GM19397 (cell line): Measurements from ENCODE around the gene NANOS3.

Experiments
- ATAC-seq: cut with Tn5 transposase; IDR thresholded peaks from one replicate; pipeline ENCODE4 v1.9.1; 2021; ENCODE audit warnings: mild to moderate bottlenecking, moderate library complexity; ENCODE audit not compliant: unreplicated experiment

NANOS3 gene

GRCh38 chr19:13876834-13877233 lies at the start of gene NANOS3:
TSS of gene NANOS3 (plus strand) at chr19:13877134. CDS start at chr19:13877249, 115 bp downstream.
- ATAC-seq: no peak

GRCh38 chr19:13827656-13828055 lies 49.3 kb upstream of the NANOS3 start:
- no peak for ATAC-seq

DNA sequence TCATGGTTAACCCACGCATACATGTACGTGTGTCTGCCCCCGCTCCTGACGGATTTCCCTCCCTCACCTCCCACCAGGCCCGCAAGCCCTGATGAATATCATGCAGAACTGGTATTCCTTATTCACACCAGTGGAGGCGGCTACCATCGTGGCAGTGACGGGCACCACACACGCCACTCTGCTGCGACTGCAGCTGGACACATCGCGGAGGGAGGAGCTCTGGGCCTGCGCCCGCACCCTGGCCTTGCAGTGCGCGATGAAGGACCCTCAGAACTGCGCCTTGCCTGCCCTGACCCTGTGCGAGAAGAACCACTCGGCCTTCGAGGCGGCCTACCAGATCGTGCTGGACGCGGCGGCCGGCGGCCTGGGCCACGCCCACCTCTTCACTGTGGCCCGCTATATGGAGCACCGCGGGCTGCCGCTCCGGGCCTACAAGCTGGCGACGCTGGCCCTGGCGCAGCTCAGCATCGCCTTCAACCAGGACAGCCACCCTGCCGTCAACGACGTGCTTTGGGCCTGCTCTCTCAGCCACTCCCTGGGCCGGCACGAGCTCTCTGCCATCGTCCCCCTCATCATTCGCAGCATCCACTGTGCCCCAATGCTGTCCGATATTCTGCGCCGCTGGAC lies 46.7 kb upstream of the NANOS3 start:
- ATAC-seq: no peak

DNA sequence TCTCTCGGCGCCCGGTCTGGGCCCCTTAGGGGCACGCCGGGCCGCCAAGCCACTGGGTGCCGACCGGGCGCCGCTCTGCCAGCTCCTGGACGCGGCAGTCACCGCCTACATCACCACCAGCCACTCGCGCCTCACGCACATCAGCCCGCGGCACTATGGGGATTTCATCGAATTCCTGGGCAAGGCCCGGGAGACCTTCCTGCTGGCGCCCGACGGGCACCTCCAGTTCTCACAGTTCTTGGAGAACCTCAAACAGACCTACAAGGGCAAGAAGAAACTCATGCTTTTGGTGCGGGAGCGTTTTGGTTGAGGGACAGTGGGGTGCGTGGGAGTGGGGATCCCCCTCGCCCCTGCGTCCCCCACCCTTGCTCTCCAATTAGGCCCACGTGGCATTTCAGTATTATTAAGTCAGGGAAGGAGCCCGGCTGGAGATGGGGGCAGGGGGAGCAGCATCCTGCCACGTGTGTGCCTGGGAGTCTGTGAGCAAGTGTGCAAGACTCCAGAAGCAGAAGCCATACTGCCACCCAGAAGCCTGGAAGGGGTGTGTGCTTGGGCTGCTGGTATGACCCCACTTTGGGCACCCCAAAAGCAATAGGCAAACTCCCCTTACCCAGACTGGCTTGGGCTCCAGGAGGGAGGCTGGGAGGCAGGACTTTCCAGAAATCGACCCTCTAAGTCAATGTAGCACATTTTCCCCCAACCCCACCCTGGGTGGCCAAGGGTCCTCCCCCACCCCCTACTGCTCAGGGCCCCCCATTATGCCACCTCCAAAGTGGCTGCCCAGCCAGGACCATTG lies 46.0 kb upstream of the NANOS3 start:
- no peak for ATAC-seq

DNA sequence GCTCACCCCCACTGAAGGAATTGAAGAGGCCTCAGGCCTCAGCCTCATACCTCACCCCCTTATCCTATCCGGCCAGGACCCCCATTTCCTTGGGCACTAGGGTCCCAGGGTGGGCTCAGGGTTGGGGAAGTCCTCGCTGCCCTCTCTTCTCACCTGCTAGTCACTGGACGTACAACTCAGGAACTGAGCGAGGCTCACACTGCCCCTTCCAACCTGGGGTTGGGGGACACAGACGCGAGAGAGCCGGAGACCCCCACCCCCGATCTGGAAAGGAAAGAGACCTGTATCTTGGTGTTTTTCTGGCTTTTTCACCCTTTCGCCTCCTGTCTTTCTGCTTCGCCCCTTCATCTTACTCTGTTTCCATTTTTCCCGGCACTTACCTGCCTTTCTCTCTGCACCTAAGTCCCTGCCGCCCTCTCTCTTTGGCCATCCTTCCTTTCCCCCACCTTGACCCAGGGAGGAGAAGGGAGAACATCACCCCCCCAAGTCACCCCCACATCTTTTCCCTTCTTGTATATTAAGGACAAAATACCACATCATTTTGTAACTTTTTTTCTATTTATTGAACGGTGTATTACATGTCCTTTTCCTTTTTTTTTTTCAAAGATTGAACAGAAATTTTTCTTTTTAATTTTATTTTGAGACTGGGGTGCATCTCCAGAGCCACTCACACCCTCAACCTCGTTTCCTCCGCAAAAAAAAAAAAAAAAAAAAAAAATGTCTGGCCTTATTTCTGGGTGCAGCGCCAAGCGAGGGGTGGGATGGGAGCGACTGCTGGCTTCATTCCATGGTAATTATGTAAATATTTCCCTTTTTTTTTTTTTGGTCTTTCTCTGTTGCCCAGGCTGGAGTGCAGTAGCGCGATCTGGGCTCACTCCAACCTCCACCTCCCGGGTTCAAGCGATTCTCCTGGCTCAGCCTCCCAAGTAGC lies 45.1 kb upstream of the NANOS3 start:
- no peak for ATAC-seq

DNA sequence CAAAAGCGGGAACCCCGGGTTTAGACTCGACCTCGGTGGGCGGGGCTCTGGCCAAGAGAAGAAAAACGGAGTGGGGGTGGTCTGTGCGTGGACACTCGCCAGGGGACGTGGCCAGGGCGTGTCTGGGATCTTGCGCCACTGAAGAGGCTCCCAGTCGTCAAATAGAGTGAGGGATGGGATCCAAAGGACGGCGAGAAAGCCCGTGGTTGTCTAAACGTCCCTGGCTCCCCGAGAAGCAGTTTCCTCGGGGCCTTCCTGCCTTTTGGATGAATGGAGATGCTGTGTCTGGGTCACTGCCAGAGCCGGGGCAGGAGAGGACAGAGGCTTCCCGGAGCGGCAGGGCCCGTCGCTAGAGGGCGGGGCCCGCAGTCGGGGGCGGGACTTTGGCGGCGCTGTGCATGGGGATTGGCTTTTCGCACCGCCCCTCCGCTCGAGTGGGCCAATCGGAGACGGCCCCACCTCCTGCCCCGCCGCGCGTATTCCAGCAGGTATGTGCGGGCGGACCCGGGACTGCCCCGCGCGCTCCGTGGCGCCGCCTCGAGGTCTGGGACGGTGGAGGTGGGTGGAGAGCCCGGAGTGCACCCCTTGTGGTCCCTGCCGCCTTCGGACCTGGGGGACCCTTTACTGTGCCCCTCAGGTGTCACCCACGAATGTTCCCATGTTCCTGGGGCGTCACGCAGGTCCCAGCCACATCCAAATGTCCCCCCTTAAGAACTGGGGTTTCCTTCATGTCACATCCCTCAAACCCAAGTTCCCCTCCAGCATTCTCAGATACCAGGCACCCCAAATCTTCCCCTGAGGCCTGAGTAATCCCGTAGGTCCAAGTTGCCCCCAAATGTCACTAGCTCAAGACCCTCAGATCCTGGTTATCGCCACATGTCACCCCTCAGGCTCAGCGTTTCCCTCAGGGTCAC lies 43.3 kb upstream of the NANOS3 start:
- peak; percentile 66 for ATAC-seq

DNA sequence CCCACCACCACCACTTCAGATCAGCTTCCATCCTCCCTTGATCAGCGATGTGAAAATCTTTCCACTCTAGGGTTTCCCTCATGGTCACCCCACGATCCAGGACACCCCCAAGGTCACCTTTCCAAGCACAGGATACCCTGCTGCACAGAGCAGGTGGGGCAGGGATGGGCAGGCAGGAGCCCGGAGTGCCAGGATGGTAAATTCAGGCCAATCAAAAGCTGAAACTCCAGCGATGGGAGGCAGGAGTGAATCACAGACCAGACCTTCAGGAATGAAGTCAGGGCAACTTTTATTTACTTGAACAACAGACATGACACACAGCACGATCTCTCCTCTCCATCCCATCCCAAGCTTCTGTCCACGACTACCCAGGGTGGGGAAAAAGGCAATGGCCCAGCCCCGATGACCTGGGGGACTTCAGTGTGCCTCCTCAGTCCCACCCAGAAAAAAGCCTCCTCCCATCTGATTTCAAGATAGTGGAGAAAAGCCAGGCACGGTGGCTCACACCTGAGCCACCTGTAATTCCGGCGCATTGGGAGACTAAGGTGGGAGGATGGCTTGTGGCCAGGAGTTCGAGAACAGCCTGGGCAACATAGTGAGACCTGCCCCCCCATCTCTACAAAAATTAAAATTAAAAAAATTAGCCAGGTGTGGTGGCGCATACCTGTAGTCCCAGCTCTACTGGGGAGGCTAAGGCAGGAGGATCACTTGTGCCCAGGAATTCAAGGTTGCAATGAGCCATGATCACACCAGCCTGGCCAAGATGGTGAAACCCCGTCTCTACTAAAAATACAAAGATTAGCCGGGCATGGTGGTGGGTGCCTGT lies 42.5 kb upstream of the NANOS3 start:
- ATAC-seq: no peak

- no peak for ATAC-seq
Measured at GRCh38 chr19:13835791-13836723, 40.9 kb upstream of the NANOS3 start.

DNA sequence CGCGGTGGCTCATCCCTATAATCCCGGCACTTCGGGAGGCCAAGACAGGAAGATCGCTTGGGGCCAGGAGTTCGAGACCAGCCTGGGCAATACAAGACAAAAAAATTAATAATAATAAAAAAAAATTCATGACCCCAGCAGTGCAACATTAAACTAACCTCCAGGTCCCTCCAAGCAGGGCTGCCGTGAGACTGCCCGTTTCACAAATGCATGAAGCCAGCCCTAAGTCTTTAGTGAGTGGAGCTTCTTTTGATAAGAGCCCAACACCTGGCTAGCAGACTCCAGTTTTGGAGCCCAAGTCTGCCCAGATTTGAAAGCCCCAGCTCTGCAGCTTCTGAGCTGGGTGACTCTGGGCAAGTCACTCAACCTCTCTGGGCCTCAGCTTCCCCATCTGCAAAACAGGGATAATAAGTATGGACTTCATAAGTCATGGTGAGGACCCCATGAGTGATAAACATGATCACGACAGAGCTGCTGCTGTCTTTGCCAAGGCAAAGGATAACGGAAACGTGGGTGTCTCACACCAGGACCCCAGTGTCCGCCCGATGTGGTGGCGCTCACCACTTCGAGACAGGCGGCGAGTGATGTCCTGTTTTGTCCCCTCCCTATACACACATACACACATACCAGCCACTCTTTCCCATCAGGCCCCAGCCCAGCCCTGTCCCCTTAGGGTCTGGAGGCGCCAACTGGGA lies 38.4 kb upstream of the NANOS3 start:
- ATAC-seq: no peak

GRCh38 chr19:13839130-13839937 lies 37.6 kb upstream of the NANOS3 start:
- peak; percentile 35 for ATAC-seq

- no peak for ATAC-seq
Measured at GRCh38 chr19:13839938-13840304, 37.0 kb upstream of the NANOS3 start.

- no peak for ATAC-seq
Measured at GRCh38 chr19:13840305-13841085, 36.4 kb upstream of the NANOS3 start.

DNA sequence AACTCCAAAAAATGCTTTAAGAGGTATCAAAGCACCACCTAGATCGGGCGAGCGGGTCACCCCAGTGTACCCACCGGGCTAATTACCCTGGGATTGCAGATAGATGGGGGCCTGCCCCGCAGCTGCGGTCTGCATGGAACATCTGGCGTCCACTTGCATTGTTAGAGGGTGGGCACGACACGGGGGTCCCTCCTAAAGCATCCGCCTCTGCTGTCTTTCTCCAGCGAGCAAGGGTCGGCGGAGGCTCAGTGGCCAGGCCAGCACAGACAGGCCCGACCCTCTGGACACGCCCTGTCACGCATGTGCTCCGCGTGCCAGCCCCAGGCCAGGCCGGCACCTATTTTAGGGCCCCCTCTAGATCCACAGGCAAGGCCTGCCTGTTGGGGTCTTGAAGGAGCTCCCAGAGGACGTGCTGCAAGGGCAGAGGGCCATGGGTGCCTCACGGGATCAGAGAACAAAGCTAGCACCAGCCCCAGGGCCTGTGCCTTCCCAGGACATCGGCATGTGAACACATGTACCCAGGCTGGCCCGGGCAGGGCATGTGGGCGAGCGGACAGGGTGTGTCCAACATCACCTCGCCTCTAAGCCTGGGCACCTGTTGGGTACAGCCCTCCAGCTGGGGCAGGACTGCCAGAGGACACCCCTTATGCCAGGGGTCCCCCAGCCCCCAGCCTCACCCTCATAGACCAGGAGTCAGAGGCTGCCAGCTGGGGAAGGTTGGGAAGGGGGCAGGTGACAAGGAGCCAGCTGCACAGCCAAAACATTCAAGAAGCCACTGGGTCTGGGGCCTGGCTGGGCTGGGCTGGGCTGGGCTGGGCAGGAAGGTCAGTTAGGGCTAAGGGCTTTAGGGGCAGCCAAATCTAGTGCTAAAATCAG lies 35.6 kb upstream of the NANOS3 start:
- no peak for ATAC-seq

DNA sequence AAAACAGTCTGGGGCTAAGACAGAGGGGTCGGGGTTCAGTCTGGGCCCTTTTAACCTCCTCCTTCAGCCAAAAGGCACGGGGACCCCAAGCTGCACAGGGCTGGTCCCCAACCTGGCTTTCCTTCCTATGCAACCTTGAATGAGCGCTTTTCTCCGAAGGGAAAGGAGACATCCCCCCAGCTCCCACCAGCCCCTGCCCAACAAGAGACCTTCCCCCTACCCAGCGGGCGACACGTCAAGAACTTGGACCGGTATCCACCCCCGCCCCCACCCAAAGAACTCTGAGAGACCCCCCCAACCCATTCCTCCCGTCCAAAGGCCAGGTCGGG lies 35.0 kb upstream of the NANOS3 start:
- no peak for ATAC-seq

- ATAC-seq: peak; percentile 16
Measured at GRCh38 chr19:13842291-13843103, 34.4 kb upstream of the NANOS3 start.
